ENCODE results near the gene KIF9.
"Not testable (repeated sequence)": the region's sequence is repeated elsewhere in the genome, so short reads cannot be mapped to it uniquely, and the experiment has no call there.

The KIF9 gene, protein sequence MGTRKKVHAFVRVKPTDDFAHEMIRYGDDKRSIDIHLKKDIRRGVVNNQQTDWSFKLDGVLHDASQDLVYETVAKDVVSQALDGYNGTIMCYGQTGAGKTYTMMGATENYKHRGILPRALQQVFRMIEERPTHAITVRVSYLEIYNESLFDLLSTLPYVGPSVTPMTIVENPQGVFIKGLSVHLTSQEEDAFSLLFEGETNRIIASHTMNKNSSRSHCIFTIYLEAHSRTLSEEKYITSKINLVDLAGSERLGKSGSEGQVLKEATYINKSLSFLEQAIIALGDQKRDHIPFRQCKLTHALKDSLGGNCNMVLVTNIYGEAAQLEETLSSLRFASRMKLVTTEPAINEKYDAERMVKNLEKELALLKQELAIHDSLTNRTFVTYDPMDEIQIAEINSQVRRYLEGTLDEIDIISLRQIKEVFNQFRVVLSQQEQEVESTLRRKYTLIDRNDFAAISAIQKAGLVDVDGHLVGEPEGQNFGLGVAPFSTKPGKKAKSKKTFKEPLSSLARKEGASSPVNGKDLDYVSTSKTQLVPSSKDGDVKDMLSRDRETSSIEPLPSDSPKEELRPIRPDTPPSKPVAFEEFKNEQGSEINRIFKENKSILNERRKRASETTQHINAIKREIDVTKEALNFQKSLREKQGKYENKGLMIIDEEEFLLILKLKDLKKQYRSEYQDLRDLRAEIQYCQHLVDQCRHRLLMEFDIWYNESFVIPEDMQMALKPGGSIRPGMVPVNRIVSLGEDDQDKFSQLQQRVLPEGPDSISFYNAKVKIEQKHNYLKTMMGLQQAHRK

DNA sequence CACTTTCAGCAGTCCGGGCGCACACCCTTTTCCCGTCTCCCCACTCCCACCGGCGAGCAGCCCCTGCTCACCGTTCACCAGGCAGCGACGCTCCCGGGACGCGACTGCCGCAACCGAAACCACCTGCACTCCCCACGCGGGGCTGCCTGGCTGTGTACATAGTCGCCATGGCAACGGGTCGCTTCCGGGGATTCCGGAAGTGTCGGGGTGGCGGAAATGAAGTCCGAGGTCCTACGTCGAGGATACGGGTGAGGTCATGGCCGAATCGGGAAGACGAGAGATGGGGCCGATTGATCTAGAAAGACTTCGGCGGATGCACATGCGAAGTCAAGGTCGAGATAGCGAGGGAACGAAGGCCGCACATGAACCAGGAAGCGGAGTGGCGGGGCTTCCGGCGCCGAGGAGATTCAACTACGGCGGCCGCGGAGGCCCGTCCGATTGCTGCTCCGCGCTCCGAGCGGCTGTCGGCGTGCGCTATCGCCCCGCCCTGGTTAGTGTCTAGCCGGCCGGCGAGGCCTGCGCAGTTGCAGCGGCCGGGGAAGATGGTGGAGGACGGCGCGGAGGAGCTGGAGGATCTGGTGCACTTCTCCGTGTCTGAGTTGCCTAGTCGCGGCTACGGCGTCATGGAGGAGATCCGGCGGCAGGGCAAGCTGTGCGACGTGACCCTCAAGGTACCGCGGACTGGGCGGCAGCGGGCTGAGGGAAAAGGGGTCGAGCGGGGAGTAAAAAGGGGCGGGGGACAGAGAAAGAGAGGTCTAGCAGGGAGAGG, at the start of gene KIF9, which contains the start of gene KLHL18:
Gene KIF9, minus strand, starts transcription at position 376 of the 769 bp plus-strand sequence. CDS start 5,425 bp downstream, outside the sequence.
Gene KLHL18, plus strand, starts transcription at position 521 of the 769 bp plus-strand sequence. Its CDS starts 22 bp downstream, at position 543.
- no peak for TF ChIP-seq CTCF (conservative IDR thresholded peaks at IDR 0.05)
- TF ChIP-seq ZFX (IDR thresholded peaks at IDR 0.05) = peak; percentile 72
- H3K27ac ChIP-seq = peak within 1 kb of the TSS; percentile 87

- H3K27ac ChIP-seq = no peak overlapping the region
- TF ChIP-seq ZFX (IDR thresholded peaks at IDR 0.05) = no peak
- peak; percentile 81 for TF ChIP-seq CTCF (conservative IDR thresholded peaks at IDR 0.05)
Measured at GRCh38 chr3:47324278-47324865, 41.8 kb upstream of the KIF9 start.

GRCh38 chr3:47323431-47324277, 41.1 kb upstream of the KIF9 start:
- no peak overlapping the region for H3K27ac ChIP-seq
- TF ChIP-seq CTCF (conservative IDR thresholded peaks at IDR 0.05) (no peak), ZFX (IDR thresholded peaks at IDR 0.05) (no peak)

GRCh38 chr3:47319956-47320355, 37.4 kb upstream of the KIF9 start:
- no peak overlapping the region for H3K27ac ChIP-seq
- no peak for TF ChIP-seq CTCF (conservative IDR thresholded peaks at IDR 0.05)
- TF ChIP-seq ZFX (IDR thresholded peaks at IDR 0.05) = no peak

DNA sequence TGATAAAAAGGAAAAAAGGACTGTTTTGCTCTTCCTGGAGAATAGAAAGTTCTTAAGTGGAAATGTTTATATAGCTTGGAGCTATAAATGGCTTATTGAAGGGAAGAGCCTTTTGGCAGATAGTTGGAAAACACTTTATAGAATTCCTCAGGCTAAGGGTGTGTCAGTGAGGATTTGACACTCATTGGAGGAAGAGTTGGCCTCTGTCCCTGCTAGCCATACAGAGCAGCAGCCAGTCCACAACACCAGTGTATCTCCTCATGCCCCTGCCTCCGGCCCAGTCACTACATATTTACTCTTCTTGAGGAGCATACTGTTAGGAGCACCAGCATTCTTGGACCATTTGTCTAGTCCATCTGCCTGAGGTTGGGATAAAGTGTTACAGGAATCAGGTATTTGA, 36.3 kb upstream of the KIF9 start:
- no peak overlapping the region for H3K27ac ChIP-seq
- TF ChIP-seq CTCF (conservative IDR thresholded peaks at IDR 0.05) = no peak
- TF ChIP-seq ZFX (IDR thresholded peaks at IDR 0.05) = no peak

GRCh38 chr3:47316151-47316550, 33.6 kb upstream of the KIF9 start:
- H3K27ac ChIP-seq = not testable (repeated sequence)

Measured in C4-2B (cell line).